Trophoblast cell (in vitro differentiated cells and primary cell): ENCODE measurements around the gene FN3K. TPM values are rescaled to one million over a fixed set of nuclear protein-coding genes. Genes with fewer than 3 reads are reported as not detected.

Source experiments
- DNase-seq, 2 donors: peaks; one replicate each; pipeline ENCODE4 v3.0.0-alpha.2; 2016
- H2AFZ ChIP-seq: 2 replicates; pipeline ENCODE4 v1.6.1; 2013; ENCODE audit warnings: low read length, moderate library complexity, mild to moderate bottlenecking; ENCODE audit not compliant: insufficient read depth, poor library complexity
- H2AK5ac ChIP-seq: 2 replicates; pipeline ENCODE4 v1.6.1; 2013; ENCODE audit warnings: mild to moderate bottlenecking, low read length
- H2BK120ac ChIP-seq: 2 replicates; pipeline ENCODE4 v1.6.1; 2013; ENCODE audit warnings: low read length, mild to moderate bottlenecking, moderate library complexity; ENCODE audit not compliant: insufficient read depth, poor library complexity
- H2BK12ac ChIP-seq: 2 replicates; pipeline ENCODE4 v1.6.1; 2013; ENCODE audit warnings: mild to moderate bottlenecking, low read length, moderate library complexity
- H2BK5ac ChIP-seq: 2 replicates; pipeline ENCODE4 v1.6.1; 2013; ENCODE audit warnings: low read length, low read depth, moderate library complexity, mild to moderate bottlenecking; ENCODE audit not compliant: poor library complexity
- H3K14ac ChIP-seq: 2 replicates; pipeline ENCODE4 v1.6.1; 2013; ENCODE audit warnings: mild to moderate bottlenecking, low read length
- H3K18ac ChIP-seq: 2 replicates; pipeline ENCODE4 v1.6.1; 2013; ENCODE audit warnings: mild to moderate bottlenecking, low read length
- H3K23ac ChIP-seq: 2 replicates; pipeline ENCODE4 v1.6.1; 2013; ENCODE audit warnings: low read length
- H3K27ac ChIP-seq: 2 replicates; pipeline ENCODE4 v1.5.1; 2013; ENCODE audit warnings: low read depth, mild to moderate bottlenecking, inconsistent platforms, low read length, moderate library complexity
- H3K27me3 ChIP-seq: 2 replicates; pipeline ENCODE4 v1.6.1; 2013; ENCODE audit warnings: inconsistent platforms, mild to moderate bottlenecking, low read length, moderate library complexity; ENCODE audit not compliant: insufficient read depth
- H3K36me3 ChIP-seq, 2 experiments: 1 replicate in 1 of 2; 2 replicates in 1 of 2; pipeline ENCODE4 v1.6.1; 2013; ENCODE audit warnings: low read length in 2 of 2, mild to moderate bottlenecking in 2 of 2, moderate library complexity in 1 of 2; ENCODE audit not compliant: insufficient read depth in 2 of 2, control insufficient read depth in 1 of 2
- H3K4ac ChIP-seq: 2 replicates; pipeline ENCODE4 v1.6.1; 2013; ENCODE audit warnings: low read depth, mild to moderate bottlenecking, low read length, moderate library complexity
- H3K4me1 ChIP-seq, 2 experiments: 1 replicate in 1 of 2; 2 replicates in 1 of 2; pipeline ENCODE4 v1.6.1; 2013; ENCODE audit warnings: low read length in 2 of 2, mild to moderate bottlenecking in 2 of 2, moderate library complexity in 1 of 2; ENCODE audit not compliant: insufficient read depth in 2 of 2, control insufficient read depth in 1 of 2
- H3K4me2 ChIP-seq: 2 replicates; pipeline ENCODE4 v1.6.1; 2013; ENCODE audit warnings: inconsistent platforms, mild to moderate bottlenecking, low read length, moderate library complexity
- H3K4me3 ChIP-seq: 2 replicates; pipeline ENCODE4 v1.5.1; 2013; ENCODE audit warnings: mild to moderate bottlenecking, low read depth, low read length, inconsistent platforms
- H3K79me1 ChIP-seq: one replicate; pipeline ENCODE4 v1.6.1; 2013; ENCODE audit warnings: low read length
- H3K79me2 ChIP-seq: 2 replicates; pipeline ENCODE4 v1.6.1; 2013; ENCODE audit warnings: low read length, mild to moderate bottlenecking; ENCODE audit not compliant: control insufficient read depth, insufficient read depth, poor library complexity
- H3K9ac ChIP-seq: 2 replicates; pipeline ENCODE4 v1.6.1; 2013; ENCODE audit warnings: mild to moderate bottlenecking, low read length
- H3K9me3 ChIP-seq: 2 replicates; pipeline ENCODE4 v1.6.1; 2013; ENCODE audit warnings: low read depth, mild to moderate bottlenecking, control low read depth, inconsistent platforms, low read length; ENCODE audit not compliant: insufficient read depth
- H4K12ac ChIP-seq: 2 replicates; pipeline ENCODE4 v1.6.1; 2013; ENCODE audit warnings: low read depth, mild to moderate bottlenecking, low read length, moderate library complexity
- H4K8ac ChIP-seq: 2 replicates; pipeline ENCODE4 v1.6.1; 2013; ENCODE audit warnings: low read depth, mild to moderate bottlenecking, low read length, moderate library complexity
- H4K91ac ChIP-seq: one replicate; pipeline ENCODE4 v1.6.1; 2013; ENCODE audit warnings: low read depth, mild to moderate bottlenecking, low read length, moderate library complexity
- WGBS: extraction: QIAGEN DNeasy Blood & Tissue Kit; methylation state at CpG from one replicate; pipeline ENCODE4 v1.1.7; 2013; ENCODE audit warnings: missing lambda C conversion rate; ENCODE audit not compliant: insufficient read length, insufficient coverage; ENCODE audit errors: extremely low coverage; 5-methylcytosine and 5-hydroxymethylcytosine counted together
- polyA plus RNA-seq: library from polyadenylated mRNA; stranded (reverse); fragments of 200-250 nt; gene quantifications from 2 replicates; pipeline ENCODE4 v1.2.3, GENCODE V29; 2013

FN3K gene
- 7.2 and 7.5 TPM in 2 replicates for polyA plus RNA-seq

GRCh38 chr17:82734987-82735866 is at the start of gene FN3K:
Gene FN3K (plus strand): TSS chr17:82735615. CDS start chr17:82735637, 22 bp downstream.
- H3K27me3 ChIP-seq: no peaks in the 10 kb centered on the region
- no CpG with 5 or more reads among the region's 101 CpGs for WGBS
- no peaks in the 10 kb centered on the region for H3K79me2 ChIP-seq
- H3K18ac ChIP-seq: no peak within 1 kb of the TSS
- peak within 1 kb of the TSS; percentile 4 for H3K4ac ChIP-seq
- H4K91ac ChIP-seq: peak within 1 kb of the TSS; percentile 18
- H3K4me2 ChIP-seq: peak within 1 kb of the TSS; percentile 98
- peaks cover 2% of the 10 kb centered on the region for H3K79me1 ChIP-seq
- DNase-seq: peak; percentile 51 to 70
- no peak within 1 kb of the TSS for H3K23ac ChIP-seq
- H3K9me3 ChIP-seq: peaks cover 7% of the 10 kb centered on the region
- H3K14ac ChIP-seq: peak within 1 kb of the TSS; percentile 49
- peak within 1 kb of the TSS; percentile 83 for H4K8ac ChIP-seq
- no peak within 1 kb of the TSS for H2BK5ac ChIP-seq
- H2BK120ac ChIP-seq: no peak within 1 kb of the TSS
- peak within 1 kb of the TSS; percentile 75 for H3K4me3 ChIP-seq
- H3K4me1 ChIP-seq: peaks cover 3 to 6% of the 10 kb centered on the region in 2 experiments
- peaks cover 3 to 5% of the 10 kb centered on the region in 2 experiments for H3K36me3 ChIP-seq
- no peak within 1 kb of the TSS for H2AK5ac ChIP-seq
- H4K12ac ChIP-seq: peak within 1 kb of the TSS; percentile 43
- no peak within 1 kb of the TSS for H3K27ac ChIP-seq
- H2AFZ ChIP-seq: peak within 1 kb of the TSS; percentile 68
- H2BK12ac ChIP-seq: no peak within 1 kb of the TSS
- peak within 1 kb of the TSS; percentile 67 for H3K9ac ChIP-seq

- no CpG with 5 or more reads among the region's 19 CpGs for WGBS
- H3K79me1 ChIP-seq: no peaks in the 10 kb centered on the region
- H4K91ac ChIP-seq: no peak overlapping the region
- no peak overlapping the region for H4K12ac ChIP-seq
- H2BK5ac ChIP-seq: no peak overlapping the region
- H2BK12ac ChIP-seq: no peak overlapping the region
- no peak overlapping the region for H3K4me2 ChIP-seq
- H3K4me3 ChIP-seq: no peak overlapping the region
- H3K4me1 ChIP-seq: no peaks in the 10 kb centered on the region
- no peak for DNase-seq
- H3K27ac ChIP-seq: no peak overlapping the region
- H3K9me3 ChIP-seq: no peaks in the 10 kb centered on the region
- no peak overlapping the region for H2AK5ac ChIP-seq
- H3K9ac ChIP-seq: no peak overlapping the region
- H2BK120ac ChIP-seq: no peak overlapping the region
- H3K4ac ChIP-seq: no peak overlapping the region
- H4K8ac ChIP-seq: no peak overlapping the region
- no peak overlapping the region for H3K14ac ChIP-seq
- no peaks in the 10 kb centered on the region for H3K79me2 ChIP-seq
- no peak overlapping the region for H3K23ac ChIP-seq
- no peak overlapping the region for H3K18ac ChIP-seq
- H3K36me3 ChIP-seq: no peaks in the 10 kb centered on the region
- no peaks in the 10 kb centered on the region for H3K27me3 ChIP-seq
- no peak overlapping the region for H2AFZ ChIP-seq
Observed at GRCh38 chr17:82686366-82687324, 48.8 kb upstream of the FN3K start.

DNA sequence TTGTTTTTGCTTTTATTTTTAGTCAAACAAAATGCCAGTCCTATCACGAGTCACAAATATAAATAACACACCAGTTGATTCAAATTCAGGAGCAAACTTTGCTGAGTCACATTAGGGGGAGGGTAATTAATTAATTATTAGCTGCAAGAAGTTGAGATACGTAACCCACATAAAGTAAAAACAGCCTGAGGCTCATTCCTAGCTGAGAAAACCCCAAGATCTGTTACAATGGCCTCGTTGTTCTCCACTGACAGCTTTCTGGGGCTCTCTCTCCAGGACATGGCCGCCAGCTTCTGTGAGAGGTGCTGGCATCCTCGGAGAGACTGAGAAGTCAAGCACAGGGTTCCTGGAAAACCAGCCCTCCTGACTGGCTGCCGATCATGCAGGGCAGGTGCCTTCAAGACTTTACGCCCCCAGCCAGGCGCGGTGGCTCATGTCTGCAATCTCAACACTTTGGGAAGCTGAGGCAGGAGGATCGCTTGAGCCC is 48.0 kb upstream of the FN3K start:
- Histone ChIP-seq H3K23ac (no peak overlapping the region), H3K36me3 (no peaks in the 10 kb centered on the region), H3K18ac (no peak overlapping the region), H2BK12ac (no peak overlapping the region), H4K12ac (no peak overlapping the region), H3K4me1 (no peaks in the 10 kb centered on the region), H3K9me3 (no peaks in the 10 kb centered on the region), H4K91ac (no peak overlapping the region), H2AFZ (no peak overlapping the region), H4K8ac (no peak overlapping the region), H3K4me3 (peak overlapping the region; percentile 56), H3K27ac (no peak overlapping the region), H2BK120ac (no peak overlapping the region), H2AK5ac (no peak overlapping the region), H2BK5ac (no peak overlapping the region), H3K9ac (no peak overlapping the region), H3K4ac (no peak overlapping the region), H3K79me1 (no peaks in the 10 kb centered on the region), H3K4me2 (no peak overlapping the region), H3K79me2 (no peaks in the 10 kb centered on the region), H3K14ac (no peak overlapping the region), H3K27me3 (no peaks in the 10 kb centered on the region)
- WGBS: no CpG with 5 or more reads among the region's 10 CpGs
- DNase-seq: no peak

GRCh38 chr17:82687871-82688270 is 47.5 kb upstream of the FN3K start:
- Histone ChIP-seq H3K14ac (no peak overlapping the region), H2BK12ac (no peak overlapping the region), H3K79me2 (no peaks in the 10 kb centered on the region), H2AFZ (no peak overlapping the region), H3K27me3 (no peaks in the 10 kb centered on the region), H3K79me1 (no peaks in the 10 kb centered on the region), H3K4me3 (no peak overlapping the region), H3K9me3 (no peaks in the 10 kb centered on the region), H3K23ac (no peak overlapping the region), H2BK5ac (no peak overlapping the region), H3K4me1 (no peaks in the 10 kb centered on the region), H2BK120ac (no peak overlapping the region), H3K27ac (no peak overlapping the region), H3K4ac (no peak overlapping the region), H3K9ac (no peak overlapping the region), H3K4me2 (no peak overlapping the region), H4K12ac (no peak overlapping the region), H2AK5ac (no peak overlapping the region), H3K36me3 (no peaks in the 10 kb centered on the region), H3K18ac (no peak overlapping the region), H4K91ac (no peak overlapping the region), H4K8ac (no peak overlapping the region)
- no CpG with 5 or more reads among the region's 9 CpGs for WGBS
- no peak for DNase-seq
